WTC11 (cell line): ENCODE measurements around the gene SMAD9.

Experiments
- CREM ChIP-seq: sonication (generic); formaldehyde crosslinking; IDR thresholded peaks from 2 replicates; pipeline ENCODE4 v1.8.1; 2022; ENCODE audit warnings: mild to moderate bottlenecking, missing genetic modification reagents, moderate library complexity
- GABPB1 ChIP-seq: sonication (generic); formaldehyde crosslinking; IDR thresholded peaks from 2 replicates; pipeline ENCODE4 v1.8.1; 2023; ENCODE audit warnings: mild to moderate bottlenecking, missing genetic modification reagents
- NFYB ChIP-seq: sonication (generic); formaldehyde crosslinking; conservative IDR thresholded peaks from 2 replicates; pipeline ENCODE4 v1.8.0; 2022; ENCODE audit warnings: low read depth, missing genetic modification reagents
- TEAD1 ChIP-seq: sonication (generic); formaldehyde crosslinking; IDR thresholded peaks from 2 replicates; pipeline ENCODE4 v1.8.0; 2022; ENCODE audit warnings: mild to moderate bottlenecking, missing genetic modification reagents
- ZNF138 ChIP-seq: sonication (generic); formaldehyde crosslinking; conservative IDR thresholded peaks from 2 replicates; pipeline ENCODE4 v1.8.1; 2022; ENCODE audit warnings: mild to moderate bottlenecking, moderate library complexity, missing genetic modification reagents
- TF ChIP-seq, protein P1 (sequence below): fragments of 200-600 bp; IDR thresholded peaks from 2 replicates; pipeline ENCODE4 v1.8.0; 2022; ENCODE audit warnings: antibody characterized with exemption
- TF ChIP-seq, protein P2 (sequence below): fragments of 250-450 bp; sonication (Bioruptor Pico); conservative IDR thresholded peaks from 2 replicates; pipeline ENCODE4 v1.9.0; 2021; ENCODE audit warnings: mild to moderate bottlenecking
- TF ChIP-seq, protein P3 (sequence below): sonication (generic); formaldehyde crosslinking; IDR thresholded peaks from 2 replicates; pipeline ENCODE4 v1.8.0; 2022; ENCODE audit warnings: missing genetic modification reagents
- TF ChIP-seq, protein P4 (sequence below): sonication (generic); formaldehyde crosslinking; IDR thresholded peaks from 2 replicates; pipeline ENCODE4 v1.8.0; 2022; ENCODE audit warnings: mild to moderate bottlenecking, missing genetic modification reagents
- TF ChIP-seq, protein P5 (sequence below): fragments of 250-450 bp; sonication (Bioruptor Pico); IDR thresholded peaks from 2 replicates; pipeline ENCODE4 v1.8.0; 2021; ENCODE audit warnings: mild to moderate bottlenecking
- TF ChIP-seq, protein P6 (sequence below): fragments of 250-450 bp; sonication (Bioruptor Pico); IDR thresholded peaks from 2 replicates; pipeline ENCODE4 v2.1.2; 2022; ENCODE audit warnings: mild to moderate bottlenecking, moderate library complexity
- TF ChIP-seq, protein P7 (sequence below): sonication (generic); formaldehyde crosslinking; IDR thresholded peaks from 2 replicates; pipeline ENCODE4 v1.8.1; 2023; ENCODE audit warnings: mild to moderate bottlenecking, missing genetic modification reagents

DNA sequence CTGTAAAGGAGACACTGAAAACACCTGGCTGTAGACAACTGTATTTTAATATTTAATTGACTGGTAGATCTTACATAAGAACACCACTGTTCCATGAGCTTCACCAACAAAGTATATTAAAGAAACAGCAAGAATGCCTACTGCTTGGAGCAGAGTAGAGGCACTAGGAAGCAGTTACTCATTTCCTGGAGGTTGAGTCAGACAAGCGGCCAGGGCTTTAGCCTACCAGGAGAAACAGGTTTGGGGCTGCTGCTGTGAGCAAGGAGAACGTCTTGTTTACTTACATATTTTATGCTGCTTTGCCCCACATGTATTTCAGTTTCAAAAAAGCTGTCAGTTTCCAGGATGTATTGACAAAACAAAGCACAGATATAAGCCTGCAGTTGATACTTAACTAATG lies 45.7 kb upstream of the SMAD9 start:
- TF ChIP-seq, protein P1, sequence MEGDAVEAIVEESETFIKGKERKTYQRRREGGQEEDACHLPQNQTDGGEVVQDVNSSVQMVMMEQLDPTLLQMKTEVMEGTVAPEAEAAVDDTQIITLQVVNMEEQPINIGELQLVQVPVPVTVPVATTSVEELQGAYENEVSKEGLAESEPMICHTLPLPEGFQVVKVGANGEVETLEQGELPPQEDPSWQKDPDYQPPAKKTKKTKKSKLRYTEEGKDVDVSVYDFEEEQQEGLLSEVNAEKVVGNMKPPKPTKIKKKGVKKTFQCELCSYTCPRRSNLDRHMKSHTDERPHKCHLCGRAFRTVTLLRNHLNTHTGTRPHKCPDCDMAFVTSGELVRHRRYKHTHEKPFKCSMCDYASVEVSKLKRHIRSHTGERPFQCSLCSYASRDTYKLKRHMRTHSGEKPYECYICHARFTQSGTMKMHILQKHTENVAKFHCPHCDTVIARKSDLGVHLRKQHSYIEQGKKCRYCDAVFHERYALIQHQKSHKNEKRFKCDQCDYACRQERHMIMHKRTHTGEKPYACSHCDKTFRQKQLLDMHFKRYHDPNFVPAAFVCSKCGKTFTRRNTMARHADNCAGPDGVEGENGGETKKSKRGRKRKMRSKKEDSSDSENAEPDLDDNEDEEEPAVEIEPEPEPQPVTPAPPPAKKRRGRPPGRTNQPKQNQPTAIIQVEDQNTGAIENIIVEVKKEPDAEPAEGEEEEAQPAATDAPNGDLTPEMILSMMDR, result no peak
- TF ChIP-seq, protein P2, sequence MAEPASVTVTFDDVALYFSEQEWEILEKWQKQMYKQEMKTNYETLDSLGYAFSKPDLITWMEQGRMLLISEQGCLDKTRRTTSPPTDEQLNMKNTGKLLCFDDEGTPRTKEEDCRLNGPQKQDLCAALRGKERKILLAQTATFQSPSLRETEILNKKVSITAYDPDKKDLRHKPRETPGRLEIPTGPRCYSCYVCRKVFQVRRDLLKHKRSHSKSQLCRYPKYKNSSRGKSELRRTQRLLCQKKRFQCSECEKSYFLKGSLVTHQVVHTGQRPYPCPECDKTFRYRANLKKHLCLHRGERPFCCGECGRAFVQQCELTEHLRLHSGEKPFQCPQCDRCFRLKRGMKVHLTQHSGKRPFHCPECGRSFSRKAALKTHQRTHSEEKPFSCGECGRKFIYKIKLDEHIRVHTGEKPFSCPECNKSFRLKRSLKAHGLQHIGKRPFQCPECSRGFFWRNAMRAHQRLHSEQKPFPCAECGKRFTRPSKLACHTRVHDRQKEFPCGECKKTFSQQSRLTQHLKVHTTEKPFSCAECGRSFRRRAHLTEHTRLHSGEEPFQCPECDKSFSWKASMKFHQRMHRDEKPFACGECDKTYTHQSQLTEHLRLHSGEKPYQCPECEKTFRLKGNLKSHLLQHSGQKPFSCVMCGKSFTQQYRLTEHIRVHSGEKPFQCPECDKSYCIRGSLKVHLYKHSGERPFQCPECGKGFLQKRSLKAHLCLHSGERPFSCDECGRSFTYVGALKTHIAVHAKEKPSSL, result no peak
- TF ChIP-seq, protein P3, sequence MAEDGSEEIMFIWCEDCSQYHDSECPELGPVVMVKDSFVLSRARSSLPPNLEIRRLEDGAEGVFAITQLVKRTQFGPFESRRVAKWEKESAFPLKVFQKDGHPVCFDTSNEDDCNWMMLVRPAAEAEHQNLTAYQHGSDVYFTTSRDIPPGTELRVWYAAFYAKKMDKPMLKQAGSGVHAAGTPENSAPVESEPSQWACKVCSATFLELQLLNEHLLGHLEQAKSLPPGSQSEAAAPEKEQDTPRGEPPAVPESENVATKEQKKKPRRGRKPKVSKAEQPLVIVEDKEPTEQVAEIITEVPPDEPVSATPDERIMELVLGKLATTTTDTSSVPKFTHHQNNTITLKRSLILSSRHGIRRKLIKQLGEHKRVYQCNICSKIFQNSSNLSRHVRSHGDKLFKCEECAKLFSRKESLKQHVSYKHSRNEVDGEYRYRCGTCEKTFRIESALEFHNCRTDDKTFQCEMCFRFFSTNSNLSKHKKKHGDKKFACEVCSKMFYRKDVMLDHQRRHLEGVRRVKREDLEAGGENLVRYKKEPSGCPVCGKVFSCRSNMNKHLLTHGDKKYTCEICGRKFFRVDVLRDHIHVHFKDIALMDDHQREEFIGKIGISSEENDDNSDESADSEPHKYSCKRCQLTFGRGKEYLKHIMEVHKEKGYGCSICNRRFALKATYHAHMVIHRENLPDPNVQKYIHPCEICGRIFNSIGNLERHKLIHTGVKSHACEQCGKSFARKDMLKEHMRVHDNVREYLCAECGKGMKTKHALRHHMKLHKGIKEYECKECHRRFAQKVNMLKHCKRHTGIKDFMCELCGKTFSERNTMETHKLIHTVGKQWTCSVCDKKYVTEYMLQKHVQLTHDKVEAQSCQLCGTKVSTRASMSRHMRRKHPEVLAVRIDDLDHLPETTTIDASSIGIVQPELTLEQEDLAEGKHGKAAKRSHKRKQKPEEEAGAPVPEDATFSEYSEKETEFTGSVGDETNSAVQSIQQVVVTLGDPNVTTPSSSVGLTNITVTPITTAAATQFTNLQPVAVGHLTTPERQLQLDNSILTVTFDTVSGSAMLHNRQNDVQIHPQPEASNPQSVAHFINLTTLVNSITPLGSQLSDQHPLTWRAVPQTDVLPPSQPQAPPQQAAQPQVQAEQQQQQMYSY (CRISPR knock-in tag), result no peak
- TF ChIP-seq, protein P4, sequence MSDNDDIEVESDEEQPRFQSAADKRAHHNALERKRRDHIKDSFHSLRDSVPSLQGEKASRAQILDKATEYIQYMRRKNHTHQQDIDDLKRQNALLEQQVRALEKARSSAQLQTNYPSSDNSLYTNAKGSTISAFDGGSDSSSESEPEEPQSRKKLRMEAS (CRISPR knock-in tag), result no peak
- TF ChIP-seq, protein P5, sequence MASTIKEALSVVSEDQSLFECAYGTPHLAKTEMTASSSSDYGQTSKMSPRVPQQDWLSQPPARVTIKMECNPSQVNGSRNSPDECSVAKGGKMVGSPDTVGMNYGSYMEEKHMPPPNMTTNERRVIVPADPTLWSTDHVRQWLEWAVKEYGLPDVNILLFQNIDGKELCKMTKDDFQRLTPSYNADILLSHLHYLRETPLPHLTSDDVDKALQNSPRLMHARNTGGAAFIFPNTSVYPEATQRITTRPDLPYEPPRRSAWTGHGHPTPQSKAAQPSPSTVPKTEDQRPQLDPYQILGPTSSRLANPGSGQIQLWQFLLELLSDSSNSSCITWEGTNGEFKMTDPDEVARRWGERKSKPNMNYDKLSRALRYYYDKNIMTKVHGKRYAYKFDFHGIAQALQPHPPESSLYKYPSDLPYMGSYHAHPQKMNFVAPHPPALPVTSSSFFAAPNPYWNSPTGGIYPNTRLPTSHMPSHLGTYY (CRISPR knock-in tag), result no peak
- TF ChIP-seq CREM (CRISPR knock-in tag) (no peak), ZNF138 (no peak), GABPB1 (CRISPR knock-in tag) (no peak), TEAD1 (CRISPR knock-in tag) (no peak), NFYB (no peak)
- TF ChIP-seq, protein P6, sequence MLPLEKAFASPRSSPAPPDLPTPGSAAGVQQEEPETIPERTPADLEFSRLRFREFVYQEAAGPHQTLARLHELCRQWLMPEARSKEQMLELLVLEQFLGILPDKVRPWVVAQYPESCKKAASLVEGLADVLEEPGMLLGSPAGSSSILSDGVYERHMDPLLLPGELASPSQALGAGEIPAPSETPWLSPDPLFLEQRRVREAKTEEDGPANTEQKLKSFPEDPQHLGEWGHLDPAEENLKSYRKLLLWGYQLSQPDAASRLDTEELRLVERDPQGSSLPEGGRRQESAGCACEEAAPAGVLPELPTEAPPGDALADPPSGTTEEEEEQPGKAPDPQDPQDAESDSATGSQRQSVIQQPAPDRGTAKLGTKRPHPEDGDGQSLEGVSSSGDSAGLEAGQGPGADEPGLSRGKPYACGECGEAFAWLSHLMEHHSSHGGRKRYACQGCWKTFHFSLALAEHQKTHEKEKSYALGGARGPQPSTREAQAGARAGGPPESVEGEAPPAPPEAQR (CRISPR knock-in tag), result no peak
- TF ChIP-seq, protein P7, sequence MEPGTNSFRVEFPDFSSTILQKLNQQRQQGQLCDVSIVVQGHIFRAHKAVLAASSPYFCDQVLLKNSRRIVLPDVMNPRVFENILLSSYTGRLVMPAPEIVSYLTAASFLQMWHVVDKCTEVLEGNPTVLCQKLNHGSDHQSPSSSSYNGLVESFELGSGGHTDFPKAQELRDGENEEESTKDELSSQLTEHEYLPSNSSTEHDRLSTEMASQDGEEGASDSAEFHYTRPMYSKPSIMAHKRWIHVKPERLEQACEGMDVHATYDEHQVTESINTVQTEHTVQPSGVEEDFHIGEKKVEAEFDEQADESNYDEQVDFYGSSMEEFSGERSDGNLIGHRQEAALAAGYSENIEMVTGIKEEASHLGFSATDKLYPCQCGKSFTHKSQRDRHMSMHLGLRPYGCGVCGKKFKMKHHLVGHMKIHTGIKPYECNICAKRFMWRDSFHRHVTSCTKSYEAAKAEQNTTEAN (CRISPR knock-in tag), result no peak
